OCI-M2 (cell line): ENCODE results near the gene BUB1B.

Source experiments
- DNase-seq: peaks from one replicate; lab custom pipeline; 2025; ENCODE audit not compliant: unreplicated experiment; lab: John Stamatoyannopoulos, UW

BUB1B gene

GRCh38 chr15:40252438-40253166, 91.7 kb downstream of the BUB1B start:
- no peak for DNase-seq

- no peak for DNase-seq
These were observed 92.4 kb downstream of the BUB1B start for GRCh38 chr15:40253167-40253790.

GRCh38 chr15:40254452-40254851, 93.6 kb downstream of the BUB1B start:
- DNase-seq = no peak

GRCh38 chr15:40255033-40255432, 94.2 kb downstream of the BUB1B start:
- no peak for DNase-seq

GRCh38 chr15:40256638-40257235, 95.9 kb downstream of the BUB1B start:
- no peak for DNase-seq

GRCh38 chr15:40257656-40258450, 97.0 kb downstream of the BUB1B start:
- DNase-seq = no peak

- DNase-seq = no peak
These were observed 97.7 kb downstream of the BUB1B start for GRCh38 chr15:40258544-40258943.

GRCh38 chr15:40259021-40259420, 98.2 kb downstream of the BUB1B start:
- no peak for DNase-seq

GRCh38 chr15:40263024-40263754, 102.3 kb downstream of the BUB1B start:
- DNase-seq = no peak

GRCh38 chr15:40264321-40265153, 103.7 kb downstream of the BUB1B start:
- no peak for DNase-seq

GRCh38 chr15:40265355-40265754, 104.5 kb downstream of the BUB1B start:
- no peak for DNase-seq

- no peak for DNase-seq
These were observed 105.0 kb downstream of the BUB1B start for GRCh38 chr15:40265875-40266274.

GRCh38 chr15:40266828-40267304, 106.0 kb downstream of the BUB1B start:
- DNase-seq = no peak

GRCh38 chr15:40267670-40268069, 106.8 kb downstream of the BUB1B start:
- DNase-seq = no peak

GRCh38 chr15:40269604-40270003, 108.7 kb downstream of the BUB1B start:
- DNase-seq = no peak

GRCh38 chr15:40270246-40270995, 109.6 kb downstream of the BUB1B start:
- no peak for DNase-seq
